ENCODE data around the gene MACROD2.

MACROD2 gene

DNA sequence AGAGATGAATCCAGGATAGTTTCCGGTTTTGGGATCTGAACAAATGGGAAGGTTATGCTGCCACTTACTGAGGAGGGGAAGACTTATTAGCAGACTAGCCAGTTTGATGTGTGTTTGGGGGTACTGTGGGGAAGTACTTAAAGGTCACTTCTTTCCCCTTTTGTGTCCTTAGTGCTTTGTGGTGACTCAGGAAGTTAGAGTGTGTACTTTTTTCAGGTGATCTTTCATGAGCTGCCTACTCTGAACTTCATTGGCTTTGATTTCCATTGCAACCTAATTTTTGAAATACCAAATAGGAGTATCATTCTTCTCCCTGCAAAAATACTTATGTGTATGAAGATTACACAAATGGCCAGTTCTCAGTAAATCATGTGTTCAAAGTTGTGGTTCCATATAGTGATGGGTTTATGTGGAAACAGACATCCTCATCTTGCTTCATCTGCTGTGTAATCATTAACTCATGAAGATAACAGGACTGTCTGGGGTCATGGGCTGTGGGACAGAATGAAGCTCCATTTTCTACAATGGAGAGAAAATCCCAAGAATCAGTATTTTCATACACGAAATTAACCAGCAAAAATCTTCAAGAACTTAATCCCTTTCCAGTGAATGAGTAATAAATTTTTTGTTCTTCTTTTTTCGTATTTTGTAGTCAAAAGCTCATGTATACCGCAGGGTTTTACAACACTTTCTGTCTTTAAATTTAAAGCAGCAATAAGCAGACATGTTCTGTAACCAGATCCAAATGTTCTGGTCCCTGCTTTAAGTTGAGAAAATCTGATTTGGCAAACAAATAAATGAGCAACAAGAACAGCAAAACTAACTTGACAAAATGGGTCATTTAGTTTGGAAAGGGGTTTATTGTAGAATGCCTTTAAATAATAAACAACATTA is 614.3 kb downstream of the MACROD2 start:
- no peak for DNase-seq

DNA sequence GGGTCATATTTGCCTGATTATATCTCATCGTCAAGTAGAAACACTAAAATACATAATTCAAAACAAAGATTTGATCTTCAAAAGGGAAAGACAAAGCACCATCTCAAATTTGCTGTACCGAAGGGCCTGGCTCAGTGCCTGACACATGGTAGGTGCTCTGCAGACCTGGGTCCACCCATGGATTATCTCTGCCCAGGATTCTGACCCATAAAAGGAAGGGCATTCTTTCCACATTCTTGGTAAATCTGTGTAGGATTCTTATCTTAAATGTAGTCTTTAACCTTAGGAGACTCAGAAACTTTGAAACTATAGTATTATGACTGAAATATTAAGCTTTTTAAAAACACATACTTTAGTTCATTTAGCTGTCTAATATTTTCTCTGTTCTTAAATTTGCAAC is 616.2 kb downstream of the MACROD2 start:
- DNase-seq: no peak

DNA sequence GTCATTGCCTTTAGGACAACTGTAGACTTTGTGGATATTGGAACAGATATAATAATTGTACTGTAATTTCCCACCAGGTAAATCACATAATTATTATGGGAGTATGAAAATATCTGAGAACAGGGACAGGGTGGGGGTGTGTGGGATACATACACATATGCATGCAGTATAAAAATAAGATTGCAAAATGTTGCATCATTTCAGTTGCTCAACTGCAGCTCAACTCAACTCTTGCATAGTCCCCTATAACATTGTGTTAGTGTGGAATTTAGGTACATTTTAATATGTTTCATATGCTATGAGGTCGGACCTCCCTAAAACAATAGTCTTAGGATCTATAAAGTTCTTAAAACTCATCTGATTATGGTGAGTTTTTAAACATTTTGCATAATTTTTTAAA is 617.1 kb downstream of the MACROD2 start:
- DNase-seq: no peak

DNA sequence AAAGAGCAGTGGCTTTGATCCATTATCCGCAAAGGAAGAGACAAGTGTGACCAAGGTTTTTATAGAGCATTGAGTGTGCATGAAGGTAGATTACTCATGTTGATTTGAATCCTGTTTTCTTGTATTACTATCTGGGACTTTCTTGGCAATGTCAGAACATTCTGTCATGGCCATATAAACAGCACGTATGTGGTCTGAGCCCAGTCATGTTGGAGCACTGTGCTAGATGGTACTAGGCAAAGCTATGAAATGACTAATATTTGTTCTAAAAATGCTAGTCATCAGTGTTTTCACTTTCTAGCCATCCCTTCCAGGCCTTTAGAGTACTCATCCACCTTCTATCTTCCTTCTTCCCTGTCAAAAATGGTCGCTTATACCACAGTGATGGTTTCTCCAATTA is 620.7 kb downstream of the MACROD2 start:
- DNase-seq: no peak

DNA sequence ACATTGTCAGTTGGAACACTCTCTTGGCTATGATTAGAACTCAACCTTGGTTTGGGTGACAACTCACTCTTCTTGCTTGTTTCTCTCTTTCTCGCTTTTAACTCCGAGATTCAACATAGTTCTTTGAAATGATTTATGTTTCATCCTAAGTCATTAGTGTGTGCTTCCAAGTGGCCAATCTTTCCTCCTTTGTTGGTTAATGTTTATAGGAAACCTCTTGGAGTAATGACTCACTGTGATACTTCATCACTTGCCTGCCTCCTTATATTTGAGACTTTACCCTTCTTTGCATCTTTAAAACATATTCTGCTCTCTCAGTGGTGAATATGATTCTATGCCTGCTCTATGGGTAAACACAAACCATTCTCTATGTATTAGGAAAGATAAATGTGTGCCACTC is 621.8 kb downstream of the MACROD2 start:
- DNase-seq: no peak

DNA sequence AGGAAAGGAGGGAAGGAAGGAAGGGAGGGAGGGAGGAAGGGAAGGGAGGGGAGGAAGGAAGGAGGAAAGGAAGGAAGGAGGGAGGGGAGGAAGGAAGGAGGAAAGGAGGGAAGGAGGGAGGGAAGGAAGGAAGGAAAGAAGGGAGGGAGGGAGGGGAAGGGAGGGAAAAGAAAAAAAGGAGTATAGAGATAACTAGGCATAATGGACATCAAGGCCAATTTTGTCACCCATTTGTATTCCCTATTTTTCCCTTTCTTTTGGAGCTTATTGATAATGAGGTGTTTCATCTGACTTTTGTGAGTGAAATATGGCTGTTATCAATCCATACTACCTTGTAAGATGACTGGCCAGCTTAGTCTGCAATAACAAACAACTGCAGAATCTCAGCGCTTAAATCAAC is 624.1 kb downstream of the MACROD2 start:
- DNase-seq: no peak

DNA sequence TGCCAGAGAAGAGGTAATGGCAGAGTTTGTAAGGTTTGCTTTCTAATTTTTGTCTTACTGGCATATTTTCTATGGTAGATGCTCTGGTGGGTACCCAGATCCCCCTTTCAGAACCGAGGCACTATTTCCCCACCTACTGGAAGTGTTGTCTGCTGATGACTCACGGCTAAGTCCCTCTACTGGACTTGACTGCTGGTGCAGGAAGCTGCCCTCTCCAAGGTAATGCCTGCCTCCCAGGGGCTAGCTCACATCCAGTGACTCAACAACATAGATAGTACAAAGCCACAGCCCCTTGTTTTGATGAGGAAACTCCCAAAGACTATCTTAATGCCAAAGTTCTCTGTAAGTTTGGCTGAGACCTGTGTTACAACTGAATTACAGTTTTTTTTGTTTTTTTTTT is 627.5 kb downstream of the MACROD2 start:
- DNase-seq: no peak

DNA sequence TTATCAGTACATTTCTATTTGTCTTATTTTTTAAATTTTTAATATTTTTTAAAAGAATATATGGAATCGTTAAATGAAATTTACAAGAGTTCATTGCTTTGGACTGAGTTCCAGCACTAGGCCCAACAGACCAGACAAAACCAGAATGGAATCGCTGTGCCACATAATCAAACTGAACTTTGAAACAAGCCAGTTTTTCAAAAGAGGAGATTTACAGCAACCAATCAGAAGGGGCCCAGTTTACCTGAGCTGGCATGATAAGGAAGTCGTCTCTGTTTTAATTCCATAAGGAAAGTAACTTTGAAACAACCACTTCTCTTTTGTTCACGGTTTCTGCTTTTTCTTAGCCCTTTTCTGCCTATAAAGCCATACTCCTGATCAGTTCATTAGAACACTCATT is 635.7 kb downstream of the MACROD2 start:
- no peak for DNase-seq

DNA sequence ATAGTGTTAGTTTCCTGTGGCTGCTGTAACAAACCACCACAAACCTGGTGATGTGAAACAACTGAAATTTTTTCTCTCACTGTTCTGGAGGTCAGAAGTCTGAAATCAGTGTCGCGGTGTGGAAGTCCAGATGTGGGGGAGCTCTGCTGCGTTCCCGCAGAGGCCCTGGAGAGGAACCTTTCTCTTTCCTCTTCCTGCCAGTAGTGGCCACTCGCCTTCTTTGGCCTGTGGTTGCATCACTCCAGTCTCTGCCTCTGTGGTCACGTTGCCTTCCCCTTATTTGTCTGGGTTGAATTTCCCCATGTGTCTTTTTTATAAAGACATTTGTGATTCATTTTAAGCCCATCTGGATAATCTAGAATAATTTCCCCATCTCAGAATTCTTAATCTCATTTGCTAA is 637.6 kb downstream of the MACROD2 start:
- DNase-seq: no peak

DNA sequence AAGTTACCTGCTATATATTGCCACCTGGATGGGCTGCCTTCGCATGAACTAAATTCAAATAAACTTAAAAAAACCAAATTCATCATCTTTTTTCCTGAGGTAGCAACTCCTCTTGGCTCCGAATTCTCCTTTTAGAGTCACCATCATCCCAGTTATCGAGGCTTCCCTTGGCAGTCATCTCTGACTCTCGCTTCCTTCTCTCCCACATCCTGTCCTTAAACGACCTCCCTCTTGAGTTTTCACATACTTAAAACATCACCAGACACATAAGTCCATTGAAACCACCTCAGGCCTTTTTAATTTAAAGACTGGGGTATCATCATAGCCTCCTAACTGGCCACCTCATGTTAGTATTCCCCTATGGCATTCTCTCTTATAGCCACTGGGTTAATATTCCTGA is 638.2 kb downstream of the MACROD2 start:
- DNase-seq: no peak

DNA sequence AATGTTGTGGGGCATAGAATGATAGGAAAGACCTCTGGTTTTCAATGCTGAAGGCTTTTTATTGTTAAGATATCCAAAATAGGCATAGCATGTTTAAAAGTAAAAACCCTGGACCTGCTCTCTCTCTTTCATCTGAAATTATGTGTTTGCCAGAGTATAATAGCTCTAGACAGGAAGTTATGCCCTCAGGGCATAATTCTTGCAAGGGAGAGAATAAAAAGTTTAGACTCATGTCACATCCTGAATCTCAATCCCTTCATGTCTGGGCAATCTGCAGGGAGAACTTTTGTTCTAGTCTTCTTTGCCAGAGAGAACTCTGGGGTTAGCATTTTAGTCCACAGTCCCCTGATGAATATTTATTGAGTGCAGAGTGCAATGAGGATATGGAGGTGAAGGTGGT is 639.3 kb downstream of the MACROD2 start:
- no peak for DNase-seq

DNA sequence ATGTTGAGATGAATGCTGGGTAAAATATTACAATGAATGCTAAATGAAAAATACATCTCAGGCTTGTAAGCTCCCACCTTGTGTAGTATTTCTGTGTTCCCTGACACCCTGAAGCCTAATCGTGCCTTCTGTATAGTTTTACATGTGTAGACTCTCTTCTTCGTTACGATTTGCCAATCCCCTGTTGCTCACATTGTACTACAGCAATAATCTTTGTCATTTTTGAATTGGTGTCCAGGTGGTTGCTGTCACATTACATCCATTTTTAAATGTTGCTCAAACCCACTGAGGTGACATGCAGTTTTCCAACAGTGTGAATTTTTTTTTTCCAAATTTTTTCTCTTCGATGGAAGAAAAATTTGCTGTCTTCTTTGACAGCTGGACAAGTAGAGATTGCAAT is 642.1 kb downstream of the MACROD2 start:
- DNase-seq: no peak

DNA sequence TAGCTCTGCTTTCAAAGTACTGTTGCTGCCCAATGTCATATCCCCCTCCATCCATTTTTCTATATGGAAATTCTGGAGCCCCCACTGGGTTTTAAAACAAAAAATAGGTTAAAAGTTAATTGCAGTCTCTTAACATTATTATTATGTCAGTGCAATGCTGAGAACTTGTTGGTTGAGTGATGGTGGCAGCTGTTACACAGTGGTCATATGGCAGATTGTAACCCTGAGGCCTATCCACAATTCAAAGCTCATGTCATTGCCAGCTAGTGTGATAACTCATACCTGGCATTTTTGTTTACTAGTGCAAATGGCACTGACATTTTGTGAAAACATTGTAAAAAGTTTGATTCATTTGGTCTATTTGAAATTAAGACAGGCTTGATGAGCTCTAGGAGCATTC is 647.8 kb downstream of the MACROD2 start:
- no peak for DNase-seq

DNA sequence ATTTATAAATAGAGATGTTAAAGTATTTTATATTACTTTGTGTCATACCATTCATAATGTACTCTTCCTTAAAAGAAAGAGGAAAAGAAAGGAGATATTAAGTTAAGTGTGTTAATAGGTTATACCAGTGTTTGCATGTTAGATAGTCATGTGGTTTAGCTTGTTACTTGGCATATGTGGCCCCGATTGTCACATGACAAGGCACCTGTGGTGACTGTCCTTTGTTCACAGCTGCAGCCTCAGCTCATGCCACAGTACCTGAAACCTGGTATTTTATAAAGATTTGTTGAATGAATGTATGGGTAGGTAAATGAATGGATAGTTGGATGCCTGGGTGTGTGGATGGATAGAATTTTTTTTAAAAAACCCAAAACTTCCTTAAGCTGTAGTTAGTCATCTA is 648.2 kb downstream of the MACROD2 start:
- DNase-seq: no peak

DNA sequence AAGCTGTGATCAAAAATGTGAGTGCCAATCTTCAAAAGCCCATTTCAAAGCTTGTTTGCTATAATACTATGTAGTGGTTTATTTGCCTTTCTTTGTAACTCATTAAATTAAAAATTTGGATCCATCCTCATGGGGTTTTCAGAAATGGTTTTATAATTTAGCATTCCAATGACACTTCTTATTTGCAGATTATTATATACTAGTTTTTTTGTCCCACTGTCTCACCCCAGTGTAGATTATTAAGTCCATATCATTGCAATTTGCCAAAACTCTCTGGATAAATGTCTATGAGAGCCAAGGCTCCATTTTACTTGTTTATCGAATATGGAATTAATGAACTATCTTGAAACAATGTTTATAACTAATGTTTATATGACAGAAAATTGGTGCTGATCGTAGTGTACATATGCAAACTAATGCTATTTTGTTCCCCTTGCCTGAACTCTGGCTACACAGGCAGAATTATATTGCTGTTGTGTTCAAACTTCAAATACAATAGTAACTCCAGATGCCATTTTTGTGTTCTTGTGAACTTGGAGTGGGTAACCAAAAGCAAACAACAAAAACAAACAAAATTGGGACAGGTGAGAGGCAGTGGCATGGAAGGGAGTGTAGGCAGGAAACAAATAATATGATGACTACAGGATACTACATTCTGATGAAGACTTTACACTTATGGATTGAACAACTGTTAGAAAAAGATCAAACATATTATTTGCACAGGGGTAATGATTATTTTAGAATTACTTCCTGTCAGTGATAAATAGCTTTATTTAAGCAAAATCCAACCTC is 649.2 kb downstream of the MACROD2 start:
- no peak for DNase-seq

DNA sequence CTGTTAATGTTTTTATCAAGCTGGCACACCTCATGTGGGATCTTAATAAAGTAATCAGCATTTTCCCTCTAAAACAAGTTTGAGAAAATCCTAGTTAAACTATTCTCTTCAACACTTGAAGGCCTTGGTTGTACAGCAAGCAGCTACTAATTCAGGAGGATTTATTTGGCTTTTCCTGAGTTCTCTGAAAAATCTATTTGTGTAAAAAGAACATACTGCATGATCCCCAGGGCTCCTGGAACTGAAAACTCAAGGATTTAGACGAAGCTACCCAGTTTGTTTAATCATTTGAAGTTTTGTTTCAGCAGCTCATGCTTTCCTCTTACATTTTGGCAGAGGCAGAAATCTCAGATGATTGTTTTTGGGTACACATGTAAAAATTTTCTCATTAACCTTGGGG is 651.7 kb downstream of the MACROD2 start:
- DNase-seq: no peak

DNA sequence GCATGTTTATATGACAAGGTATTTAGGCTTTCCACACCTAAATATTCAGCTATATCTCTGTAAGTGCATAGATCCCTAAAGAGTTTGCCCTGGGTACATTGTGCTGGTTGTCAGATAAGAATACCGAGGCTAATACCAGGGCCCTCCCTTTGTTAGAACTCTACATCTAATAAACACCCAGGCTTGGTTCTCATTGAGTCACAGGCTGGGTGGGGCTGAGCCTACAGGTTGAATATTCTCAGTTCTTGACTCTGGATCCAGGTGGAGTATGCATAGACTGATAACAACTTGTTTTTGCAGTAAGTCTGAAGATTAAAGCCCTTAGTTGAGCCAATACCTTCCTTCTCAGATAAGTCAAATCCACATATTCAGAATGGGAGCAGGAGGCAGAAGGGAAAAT is 654.3 kb downstream of the MACROD2 start:
- DNase-seq: no peak

DNA sequence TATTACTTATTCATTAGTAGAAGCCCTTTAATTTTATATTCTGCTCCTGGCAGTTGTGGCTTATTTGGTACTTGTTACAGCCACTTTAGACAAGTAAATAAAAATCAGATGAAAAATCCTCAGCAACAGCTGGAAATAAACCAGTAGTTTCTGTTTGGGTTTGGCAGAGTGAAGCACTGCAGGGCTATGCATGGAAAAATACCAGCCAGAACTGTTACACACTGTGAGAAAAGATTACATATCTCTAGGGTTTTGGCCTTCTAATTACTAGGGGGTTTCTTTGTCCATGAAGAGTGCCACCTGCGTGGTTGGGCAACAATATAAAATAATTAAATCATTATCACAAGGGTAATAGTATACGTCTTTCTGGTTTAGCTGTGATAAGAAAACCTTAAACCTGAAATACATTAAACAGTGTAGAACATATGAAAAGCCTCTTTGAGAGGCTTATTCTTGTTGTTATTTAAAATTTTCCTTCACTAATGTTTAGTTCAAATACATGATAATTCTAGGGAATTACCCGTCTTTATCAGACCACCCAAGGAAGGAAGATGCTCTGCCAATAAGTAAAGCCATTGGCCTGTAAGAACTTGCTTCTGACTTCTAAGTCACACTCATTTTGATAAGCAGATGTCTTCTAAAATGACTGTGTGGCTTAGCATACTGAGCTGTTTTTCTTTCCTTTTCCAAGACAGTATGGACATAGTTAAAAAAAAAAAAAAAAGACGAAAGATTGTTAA is 662.1 kb downstream of the MACROD2 start:
- no peak for DNase-seq

DNA sequence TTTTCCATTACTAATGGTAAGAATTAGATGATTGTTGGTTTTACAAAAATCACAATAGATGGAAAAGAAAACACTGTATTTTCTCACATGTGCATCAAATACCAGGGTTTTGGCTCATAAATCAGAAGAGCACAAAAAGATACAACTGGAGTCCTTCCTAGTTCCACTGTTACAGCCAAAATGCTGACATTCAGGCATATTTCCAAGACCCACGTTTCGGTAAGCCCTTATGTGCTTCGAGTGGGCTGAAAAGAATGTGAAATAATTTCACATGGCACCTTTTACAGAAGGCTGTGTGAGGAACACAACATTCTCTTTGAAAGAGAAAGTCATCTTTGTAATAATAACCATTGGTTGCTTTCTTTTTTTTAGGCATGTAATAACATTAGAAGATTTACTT is 668.8 kb downstream of the MACROD2 start:
- no peak for DNase-seq

DNA sequence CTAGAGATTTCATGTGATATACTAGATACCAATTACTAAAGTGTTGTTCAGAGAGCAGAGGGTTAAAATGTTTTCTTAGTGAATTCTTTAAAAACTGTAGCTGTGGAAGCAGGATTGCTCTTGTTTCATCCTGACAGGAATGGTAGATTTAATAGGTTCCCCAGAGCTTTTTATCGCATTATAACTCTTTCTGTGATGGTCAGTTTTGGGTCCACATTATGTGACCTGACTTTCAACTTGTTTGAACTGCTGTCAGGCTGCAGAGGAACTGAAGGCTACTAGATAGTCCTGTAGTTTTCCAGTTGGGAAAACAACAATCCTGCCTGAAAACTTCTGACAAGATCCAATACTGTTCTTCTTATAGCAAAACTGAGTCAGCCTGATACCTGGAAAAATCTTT is 671.4 kb downstream of the MACROD2 start:
- DNase-seq: no peak

DNA sequence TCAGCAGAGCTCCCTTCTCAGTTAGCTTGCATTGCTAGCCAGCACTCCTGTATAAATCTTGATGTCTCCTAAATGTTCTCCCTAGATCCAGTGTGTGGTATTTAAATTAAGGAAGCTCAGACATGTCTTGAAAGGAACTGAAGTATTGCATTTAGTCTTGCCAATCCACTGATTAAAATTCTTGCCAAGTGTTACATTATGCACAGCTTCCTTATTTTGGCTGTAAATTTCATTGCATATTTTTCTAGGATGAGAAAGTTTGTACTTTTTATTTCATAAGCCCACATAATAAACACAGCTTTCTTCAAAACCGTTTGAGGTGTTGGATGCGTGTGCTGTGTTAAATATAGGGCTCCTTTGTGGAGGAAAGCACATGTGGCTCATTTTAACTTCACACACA is 671.9 kb downstream of the MACROD2 start:
- no peak for DNase-seq

DNA sequence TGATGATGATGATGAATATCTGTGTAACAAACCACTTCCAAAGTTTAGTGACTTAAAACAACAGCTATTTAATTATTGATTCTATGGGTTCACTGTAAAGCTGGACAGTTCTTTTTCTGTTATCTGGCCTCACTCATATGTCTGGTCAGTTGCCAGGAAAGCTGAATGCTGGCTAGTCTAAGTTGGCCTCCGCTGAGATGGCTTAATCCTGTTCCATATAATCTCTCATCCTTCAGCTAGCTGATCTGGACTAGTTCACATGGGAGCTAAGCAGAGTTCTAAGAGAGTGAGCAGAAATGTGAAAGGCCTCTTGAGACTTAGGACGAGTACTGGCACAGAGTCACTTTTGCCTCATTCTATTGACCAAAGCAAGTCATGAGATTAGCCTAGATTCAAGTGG is 676.8 kb downstream of the MACROD2 start:
- no peak for DNase-seq

DNA sequence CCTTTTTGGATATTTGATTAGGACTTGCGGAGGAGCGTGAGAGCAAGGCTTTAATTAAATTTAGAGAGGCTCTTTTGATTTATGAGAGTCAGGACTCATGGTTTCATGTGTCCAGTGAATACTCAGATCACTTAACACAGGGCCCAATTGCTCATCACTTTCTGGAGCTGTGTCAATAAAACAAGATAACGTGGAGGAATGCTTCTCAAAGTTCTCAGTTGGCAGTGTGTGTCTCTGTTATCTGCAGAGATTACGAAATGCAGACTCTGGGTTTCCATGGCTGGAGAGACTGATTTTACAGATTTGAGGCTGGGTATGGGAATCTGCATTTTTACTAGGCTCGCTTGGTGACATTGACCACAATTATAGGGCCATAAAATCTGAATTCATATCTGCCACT is 677.8 kb downstream of the MACROD2 start:
- DNase-seq: no peak

DNA sequence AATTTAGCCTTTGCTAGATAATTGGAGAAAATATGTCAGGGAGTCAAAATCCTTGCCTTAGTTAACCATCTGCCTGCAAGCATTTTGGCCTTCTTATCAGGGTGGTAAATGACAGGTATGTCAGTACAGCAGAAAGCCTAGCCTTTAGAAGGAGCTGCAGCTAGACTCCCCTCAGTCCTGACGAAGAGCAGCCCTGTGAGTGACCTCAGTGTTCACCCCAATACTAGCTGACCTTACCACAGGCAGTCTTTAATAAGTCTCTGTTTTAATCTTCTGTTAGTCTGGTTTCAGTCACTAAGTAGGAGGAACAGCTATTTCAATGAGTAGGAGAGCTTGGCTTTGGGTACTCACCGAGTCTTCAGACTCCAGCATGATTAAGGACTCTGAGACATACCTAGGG is 682.1 kb downstream of the MACROD2 start:
- no peak for DNase-seq

Measured in suppressor macrophage treated with lipopolysaccharide for 1 hour (primary cell).